ENCODE results near the gene PSME4.

The PSME4 gene

GRCh38 chr2:53945538-53945937, 25.3 kb downstream of the PSME4 start:
- Histone ChIP-seq H2AFZ (ENCODE audit: low read length) (peak overlapping the region; percentile 43; the same call in 1 of the 2 replicates), H3K27ac (ENCODE audit: low read length) (peak overlapping the region; percentile 88), H3K4me1 (ENCODE audit: low read length) (peaks cover 43% of the 10 kb centered on the region), H3K4me3 (ENCODE audit: low read length) (peak overlapping the region; percentile 47), H3K79me2 (ENCODE audit: low read length) (peaks cover 61% of the 10 kb centered on the region), H3K4me2 (ENCODE audit: low read depth, low read length) (peak overlapping the region; percentile 94), H3K27me3 (replicated peaks; ENCODE audit: insufficient read depth, low read length) (no peaks in the 10 kb centered on the region), H3F3A (ENCODE audit: insufficient read depth, low read length) (peaks cover 34% of the 10 kb centered on the region), H3K36me3 (replicated peaks; ENCODE audit: insufficient read depth, low read length) (no peaks in the 10 kb centered on the region; the same call in 1 of the 2 replicates), H4K20me1 (ENCODE audit: insufficient read depth, low read length) (no peaks in the 10 kb centered on the region), H3K9me2 (replicated peaks; ENCODE audit: insufficient read depth, low read length) (no peaks in the 10 kb centered on the region), H3K9me3 (replicated peaks; ENCODE audit: insufficient read depth, low read length) (no peaks in the 10 kb centered on the region), H3K9ac (ENCODE audit: low read length) (peak overlapping the region; percentile 48; the same call in 1 of the 2 replicates)
- no peak for TF ChIP-seq EZH2phosphoT487 (IDR thresholded peaks at IDR 0.05; ENCODE audit: low read length)
- TF ChIP-seq EZH2 (optimal IDR thresholded peaks at IDR 0.05; ENCODE audit: low read depth, low read length), result no peak
- TF ChIP-seq, protein P1, sequence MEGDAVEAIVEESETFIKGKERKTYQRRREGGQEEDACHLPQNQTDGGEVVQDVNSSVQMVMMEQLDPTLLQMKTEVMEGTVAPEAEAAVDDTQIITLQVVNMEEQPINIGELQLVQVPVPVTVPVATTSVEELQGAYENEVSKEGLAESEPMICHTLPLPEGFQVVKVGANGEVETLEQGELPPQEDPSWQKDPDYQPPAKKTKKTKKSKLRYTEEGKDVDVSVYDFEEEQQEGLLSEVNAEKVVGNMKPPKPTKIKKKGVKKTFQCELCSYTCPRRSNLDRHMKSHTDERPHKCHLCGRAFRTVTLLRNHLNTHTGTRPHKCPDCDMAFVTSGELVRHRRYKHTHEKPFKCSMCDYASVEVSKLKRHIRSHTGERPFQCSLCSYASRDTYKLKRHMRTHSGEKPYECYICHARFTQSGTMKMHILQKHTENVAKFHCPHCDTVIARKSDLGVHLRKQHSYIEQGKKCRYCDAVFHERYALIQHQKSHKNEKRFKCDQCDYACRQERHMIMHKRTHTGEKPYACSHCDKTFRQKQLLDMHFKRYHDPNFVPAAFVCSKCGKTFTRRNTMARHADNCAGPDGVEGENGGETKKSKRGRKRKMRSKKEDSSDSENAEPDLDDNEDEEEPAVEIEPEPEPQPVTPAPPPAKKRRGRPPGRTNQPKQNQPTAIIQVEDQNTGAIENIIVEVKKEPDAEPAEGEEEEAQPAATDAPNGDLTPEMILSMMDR (IDR thresholded peaks at IDR 0.05; ENCODE audit: low read length), result no peak
- peak; percentile 67 for DNase-seq

DNA sequence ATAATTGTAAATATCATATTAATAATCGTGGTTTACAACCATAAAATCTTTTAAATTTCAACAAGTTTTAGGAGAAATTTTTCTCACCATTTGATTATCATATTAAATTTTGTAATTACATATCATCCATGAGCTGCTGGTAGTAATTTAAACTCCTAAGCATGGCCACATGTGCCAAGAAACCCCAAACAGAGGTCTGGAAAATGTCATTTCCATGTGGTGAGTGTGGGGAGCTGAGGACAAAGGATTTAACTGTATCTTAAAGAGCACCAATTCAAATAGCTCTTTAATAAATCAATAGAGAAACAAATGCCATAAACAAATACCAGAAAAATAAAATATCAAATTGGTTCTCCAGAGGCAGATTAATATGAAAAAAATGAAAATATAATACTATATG, 26.3 kb downstream of the PSME4 start:
- Histone ChIP-seq H3K4me1 (ENCODE audit: low read length) (peaks cover 37% of the 10 kb centered on the region), H4K20me1 (ENCODE audit: insufficient read depth, low read length) (no peaks in the 10 kb centered on the region), H3K27me3 (replicated peaks; ENCODE audit: insufficient read depth, low read length) (no peaks in the 10 kb centered on the region), H3K4me3 (ENCODE audit: low read length) (no peak overlapping the region), H3K79me2 (ENCODE audit: low read length) (peaks cover 56% of the 10 kb centered on the region), H3K27ac (ENCODE audit: low read length) (peak overlapping the region; percentile 88; the same call in 1 of the 2 replicates), H3K36me3 (replicated peaks; ENCODE audit: insufficient read depth, low read length) (peaks cover 2% of the 10 kb centered on the region; the same call in 1 of the 2 replicates), H3K9me2 (replicated peaks; ENCODE audit: insufficient read depth, low read length) (no peaks in the 10 kb centered on the region), H3K4me2 (ENCODE audit: low read depth, low read length) (no peak overlapping the region), H3K9me3 (replicated peaks; ENCODE audit: insufficient read depth, low read length) (no peaks in the 10 kb centered on the region), H3K9ac (ENCODE audit: low read length) (no peak overlapping the region), H2AFZ (ENCODE audit: low read length) (no peak overlapping the region), H3F3A (ENCODE audit: insufficient read depth, low read length) (peaks cover 26% of the 10 kb centered on the region)
- TF ChIP-seq, protein P1 (IDR thresholded peaks at IDR 0.05; ENCODE audit: low read length), result no peak
- no peak for DNase-seq

- Histone ChIP-seq H3F3A (ENCODE audit: insufficient read depth, low read length) (peaks cover 24% of the 10 kb centered on the region), H3K9me3 (replicated peaks; ENCODE audit: insufficient read depth, low read length) (no peaks in the 10 kb centered on the region), H3K9ac (ENCODE audit: low read length) (no peak overlapping the region), H3K79me2 (ENCODE audit: low read length) (peaks cover 45% of the 10 kb centered on the region), H4K20me1 (ENCODE audit: insufficient read depth, low read length) (no peaks in the 10 kb centered on the region), H3K4me3 (ENCODE audit: low read length) (no peak overlapping the region), H3K4me2 (ENCODE audit: low read depth, low read length) (no peak overlapping the region), H3K36me3 (replicated peaks; ENCODE audit: insufficient read depth, low read length) (peaks cover 7% of the 10 kb centered on the region; the same call in 1 of the 2 replicates), H3K4me1 (ENCODE audit: low read length) (peaks cover 30% of the 10 kb centered on the region), H3K27ac (ENCODE audit: low read length) (no peak overlapping the region), H3K9me2 (replicated peaks; ENCODE audit: insufficient read depth, low read length) (no peaks in the 10 kb centered on the region), H2AFZ (ENCODE audit: low read length) (no peak overlapping the region), H3K27me3 (replicated peaks; ENCODE audit: insufficient read depth, low read length) (no peaks in the 10 kb centered on the region)
- no peak for DNase-seq
- no peak for TF ChIP-seq EZH2 (optimal IDR thresholded peaks at IDR 0.05; ENCODE audit: low read depth, low read length)
- no peak for TF ChIP-seq EZH2phosphoT487 (IDR thresholded peaks at IDR 0.05; ENCODE audit: low read length)
- TF ChIP-seq, protein P1 (IDR thresholded peaks at IDR 0.05; ENCODE audit: low read length), result no peak
Measured at GRCh38 chr2:53942280-53942679, 28.5 kb downstream of the PSME4 start.
